ENCODE results near the gene FAM72B. TPM values are rescaled to one million over a fixed set of nuclear protein-coding genes. Genes with fewer than 3 reads are reported as not detected.
A peak's percentile ranks its signal among the peaks of the same experiment; 100 is the strongest.
"Not testable (repeated sequence)": the region's sequence is repeated elsewhere in the genome, so short reads cannot be mapped to it uniquely, and the experiment has no call there.

The FAM72B gene
- total RNA-seq, 1 donor, result 1.4 TPM

DNA sequence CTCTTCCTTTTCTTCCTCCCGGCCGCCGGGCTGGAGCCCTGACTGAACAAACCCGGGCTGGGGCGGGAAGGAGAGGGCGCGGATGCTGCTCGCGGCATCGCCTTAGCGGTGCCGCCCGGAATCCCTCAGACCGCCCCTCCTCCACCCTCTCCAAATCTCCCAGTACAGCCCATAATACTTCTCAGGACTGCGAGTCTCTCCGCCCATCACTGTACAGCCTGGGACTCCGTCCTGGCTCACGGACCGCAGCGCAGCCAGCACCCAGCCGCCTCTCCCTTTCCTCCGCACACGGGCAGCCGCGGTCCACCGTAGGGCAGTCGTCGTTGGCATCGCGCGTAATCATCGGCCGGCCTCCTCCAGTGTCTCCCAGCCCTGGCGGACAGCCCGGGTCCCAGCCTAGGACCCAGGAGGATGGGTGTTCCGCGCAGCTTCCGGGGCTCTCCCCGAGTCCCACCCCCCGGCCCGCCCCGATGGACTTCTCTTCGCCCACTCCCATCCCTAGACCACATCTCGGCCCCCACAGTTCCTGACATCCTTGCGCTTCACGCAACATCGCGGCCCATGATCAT lies 1.1 kb upstream of the FAM72B start:
- not testable (repeated sequence) for H3K9me3 ChIP-seq (ENCODE audit: low read depth, low read length); H3K4me2 ChIP-seq (ENCODE audit: insufficient read depth, low read length); H3K27me3 ChIP-seq (ENCODE audit: insufficient read depth, low read length); H3K79me2 ChIP-seq (ENCODE audit: insufficient read depth, low read length); H3K4me1 ChIP-seq (ENCODE audit: insufficient read depth, low read length); H3K27ac ChIP-seq (ENCODE audit: low read depth, low read length); H4K20me1 ChIP-seq (ENCODE audit: insufficient read depth, low read length); H3K36me3 ChIP-seq (ENCODE audit: insufficient read depth, low read length); DNase-seq (ENCODE audit: insufficient read length, low spot score, missing footprints); H2AFZ ChIP-seq (ENCODE audit: low read length)
- H3K4me3 ChIP-seq (ENCODE audit: insufficient read depth, low read length), result peak overlapping the region; percentile 52

DNA sequence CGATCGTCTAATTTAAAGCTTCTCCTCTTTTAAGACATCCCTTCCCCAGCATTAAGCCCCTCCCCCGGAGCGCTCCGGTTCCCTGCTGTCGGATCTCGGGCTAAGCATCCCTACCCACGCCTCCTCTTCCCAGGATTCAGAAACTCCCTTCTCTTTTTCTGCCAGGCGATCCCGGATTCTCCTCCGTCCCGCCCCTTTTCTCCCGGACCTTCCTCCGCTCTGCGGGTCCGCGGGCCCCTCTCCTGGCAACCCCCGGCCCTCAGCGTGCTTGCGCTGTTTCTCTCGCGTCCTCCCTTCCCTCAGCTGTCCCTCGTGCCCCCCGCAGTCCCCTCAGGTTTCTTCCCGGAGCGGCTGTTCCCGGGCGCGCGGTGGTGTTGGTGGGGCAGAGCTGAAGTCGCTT lies 273 bp downstream of the FAM72B start:
- not testable (repeated sequence) for H3K27me3 ChIP-seq (ENCODE audit: insufficient read depth, low read length); DNase-seq (ENCODE audit: insufficient read length, low spot score, missing footprints); H3K4me1 ChIP-seq (ENCODE audit: insufficient read depth, low read length); H2AFZ ChIP-seq (ENCODE audit: low read length); H3K36me3 ChIP-seq (ENCODE audit: insufficient read depth, low read length); H3K27ac ChIP-seq (ENCODE audit: low read depth, low read length); H3K79me2 ChIP-seq (ENCODE audit: insufficient read depth, low read length); H3K9me3 ChIP-seq (ENCODE audit: low read depth, low read length); H4K20me1 ChIP-seq (ENCODE audit: insufficient read depth, low read length)
- Histone ChIP-seq H3K4me3 (ENCODE audit: insufficient read depth, low read length) (peak overlapping the region; percentile 66), H3K4me2 (ENCODE audit: insufficient read depth, low read length) (peak overlapping the region; percentile 64)

DNA sequence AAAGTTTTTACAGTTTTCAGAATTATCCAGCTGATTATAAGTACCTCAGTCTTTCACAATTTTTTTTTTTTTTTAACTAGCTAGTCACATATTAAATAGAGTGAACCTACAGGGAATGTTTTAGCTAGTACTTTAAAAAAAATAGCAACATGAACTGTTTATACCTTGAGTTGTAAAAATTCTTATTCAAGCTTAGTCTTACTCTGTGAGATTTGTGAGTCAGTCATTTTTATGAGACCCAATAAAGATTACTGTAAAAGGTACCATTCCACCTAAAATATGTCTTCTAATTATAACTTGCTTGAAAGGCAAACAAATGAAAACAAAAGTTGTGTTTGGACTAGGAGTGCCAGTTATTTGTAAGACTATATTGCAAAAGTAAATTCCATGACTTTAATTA lies 5.9 kb downstream of the FAM72B start:
- not testable (repeated sequence) for DNase-seq (ENCODE audit: insufficient read length, low spot score, missing footprints); H3K9me3 ChIP-seq (ENCODE audit: low read depth, low read length); H3K79me2 ChIP-seq (ENCODE audit: insufficient read depth, low read length); H3K4me3 ChIP-seq (ENCODE audit: insufficient read depth, low read length); H4K20me1 ChIP-seq (ENCODE audit: insufficient read depth, low read length); H3K4me1 ChIP-seq (ENCODE audit: insufficient read depth, low read length); H3K27ac ChIP-seq (ENCODE audit: low read depth, low read length); H3K36me3 ChIP-seq (ENCODE audit: insufficient read depth, low read length); H2AFZ ChIP-seq (ENCODE audit: low read length); H3K27me3 ChIP-seq (ENCODE audit: insufficient read depth, low read length); H3K4me2 ChIP-seq (ENCODE audit: insufficient read depth, low read length)

DNA sequence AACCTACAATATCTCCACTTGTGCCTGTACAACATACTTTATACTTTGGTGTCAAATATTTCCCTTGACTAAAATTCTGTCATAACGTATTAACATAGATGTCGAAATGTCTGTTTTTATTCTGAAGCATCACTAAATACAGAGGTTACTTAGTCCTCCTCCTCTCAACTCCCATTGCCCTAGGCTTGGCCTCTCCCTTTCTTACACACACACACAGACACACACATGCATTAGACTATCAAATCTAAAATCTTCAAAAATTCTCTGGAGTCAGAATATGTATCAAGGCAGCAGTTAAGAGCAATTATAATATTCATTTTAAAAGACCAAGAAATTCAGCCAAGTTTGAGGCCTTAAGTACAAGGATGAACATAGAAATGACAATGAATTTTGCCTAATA lies 7.5 kb downstream of the FAM72B start:
- H3K4me2 ChIP-seq (ENCODE audit: insufficient read depth, low read length); H4K20me1 ChIP-seq (ENCODE audit: insufficient read depth, low read length); H3K4me3 ChIP-seq (ENCODE audit: insufficient read depth, low read length); H3K27ac ChIP-seq (ENCODE audit: low read depth, low read length); H3K4me1 ChIP-seq (ENCODE audit: insufficient read depth, low read length); DNase-seq (ENCODE audit: insufficient read length, low spot score, missing footprints); H2AFZ ChIP-seq (ENCODE audit: low read length); H3K79me2 ChIP-seq (ENCODE audit: insufficient read depth, low read length); H3K36me3 ChIP-seq (ENCODE audit: insufficient read depth, low read length); H3K27me3 ChIP-seq (ENCODE audit: insufficient read depth, low read length); H3K9me3 ChIP-seq (ENCODE audit: low read depth, low read length): not testable (repeated sequence)

DNA sequence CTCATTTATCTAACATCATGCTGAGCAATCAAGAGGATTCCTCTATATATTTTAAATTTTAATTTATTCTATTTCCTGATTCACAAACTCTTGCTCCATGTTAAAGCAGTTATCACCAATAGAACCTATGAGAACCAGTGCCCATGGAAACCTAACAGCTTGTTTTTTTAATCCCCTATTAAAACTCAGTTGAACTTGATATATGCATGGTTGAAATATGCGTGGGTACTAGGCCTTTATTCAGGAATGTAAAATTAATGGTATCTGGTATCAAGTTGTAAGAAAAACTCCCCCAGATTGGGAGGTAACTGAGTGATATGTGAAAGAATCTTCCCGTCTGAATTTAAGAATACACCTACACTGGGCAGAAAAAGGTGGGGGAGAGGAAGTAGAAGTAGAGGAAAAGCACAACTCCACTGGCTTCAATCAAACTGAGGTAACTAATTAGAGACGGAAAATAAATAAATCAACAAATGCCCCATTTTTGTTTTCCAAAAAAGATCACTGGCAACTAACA lies 15.9 kb downstream of the FAM72B start:
- H3K4me1 ChIP-seq (ENCODE audit: insufficient read depth, low read length); H2AFZ ChIP-seq (ENCODE audit: low read length); H3K9me3 ChIP-seq (ENCODE audit: low read depth, low read length); H3K79me2 ChIP-seq (ENCODE audit: insufficient read depth, low read length); H3K27ac ChIP-seq (ENCODE audit: low read depth, low read length); H3K36me3 ChIP-seq (ENCODE audit: insufficient read depth, low read length); H3K27me3 ChIP-seq (ENCODE audit: insufficient read depth, low read length); H3K4me3 ChIP-seq (ENCODE audit: insufficient read depth, low read length); H4K20me1 ChIP-seq (ENCODE audit: insufficient read depth, low read length); H3K4me2 ChIP-seq (ENCODE audit: insufficient read depth, low read length); DNase-seq (ENCODE audit: insufficient read length, low spot score, missing footprints): not testable (repeated sequence)

DNA sequence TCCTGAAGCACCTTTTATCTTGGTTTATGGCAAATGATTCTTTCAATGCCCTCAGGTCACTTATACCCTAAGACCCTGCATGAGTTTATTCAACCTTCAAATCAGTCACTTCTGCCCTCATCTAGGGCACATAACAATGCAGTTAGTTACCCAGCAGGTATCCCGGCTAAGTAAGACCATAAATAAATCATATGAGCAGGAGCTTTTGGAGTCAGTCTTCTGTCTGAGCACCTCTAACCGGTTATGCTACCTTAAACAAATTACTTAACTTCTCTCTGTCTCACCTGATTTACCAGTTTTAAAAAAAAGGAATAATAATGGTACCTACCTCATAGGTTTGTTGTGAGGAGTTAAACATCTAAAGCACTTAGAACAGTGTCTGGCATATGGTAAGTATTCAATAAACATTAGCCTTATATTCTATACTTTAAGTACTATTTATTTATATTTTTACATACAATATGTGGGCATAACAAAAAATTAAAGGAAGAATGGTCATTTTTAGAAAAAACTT lies 16.9 kb downstream of the FAM72B start:
- H4K20me1 ChIP-seq (ENCODE audit: insufficient read depth, low read length); H2AFZ ChIP-seq (ENCODE audit: low read length); H3K4me3 ChIP-seq (ENCODE audit: insufficient read depth, low read length); DNase-seq (ENCODE audit: insufficient read length, low spot score, missing footprints); H3K4me2 ChIP-seq (ENCODE audit: insufficient read depth, low read length); H3K9me3 ChIP-seq (ENCODE audit: low read depth, low read length); H3K27ac ChIP-seq (ENCODE audit: low read depth, low read length); H3K27me3 ChIP-seq (ENCODE audit: insufficient read depth, low read length); H3K79me2 ChIP-seq (ENCODE audit: insufficient read depth, low read length); H3K36me3 ChIP-seq (ENCODE audit: insufficient read depth, low read length); H3K4me1 ChIP-seq (ENCODE audit: insufficient read depth, low read length): not testable (repeated sequence)

DNA sequence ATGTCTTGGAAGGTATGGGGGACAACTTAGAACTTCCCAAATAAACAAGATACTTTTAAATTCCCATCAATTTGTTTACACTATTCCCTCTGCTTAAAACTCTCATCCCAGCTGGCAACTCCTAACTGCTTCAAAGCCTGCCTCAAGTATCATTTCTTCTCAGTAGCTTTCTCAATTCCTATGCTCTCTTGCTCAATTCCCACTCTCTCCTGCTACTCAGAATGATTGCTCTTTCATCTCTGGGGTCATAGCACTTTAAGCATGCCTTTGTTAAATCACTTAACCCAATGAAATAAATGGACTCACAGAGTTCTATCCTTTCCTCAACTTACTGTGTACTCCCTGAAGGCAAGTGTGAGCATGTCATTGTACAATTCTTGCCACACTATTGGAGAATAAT lies 18.8 kb downstream of the FAM72B start:
- H3K4me2 ChIP-seq (ENCODE audit: insufficient read depth, low read length); H3K36me3 ChIP-seq (ENCODE audit: insufficient read depth, low read length); H3K4me1 ChIP-seq (ENCODE audit: insufficient read depth, low read length); DNase-seq (ENCODE audit: insufficient read length, low spot score, missing footprints); H3K79me2 ChIP-seq (ENCODE audit: insufficient read depth, low read length); H4K20me1 ChIP-seq (ENCODE audit: insufficient read depth, low read length); H3K27me3 ChIP-seq (ENCODE audit: insufficient read depth, low read length); H3K4me3 ChIP-seq (ENCODE audit: insufficient read depth, low read length); H2AFZ ChIP-seq (ENCODE audit: low read length); H3K27ac ChIP-seq (ENCODE audit: low read depth, low read length); H3K9me3 ChIP-seq (ENCODE audit: low read depth, low read length): not testable (repeated sequence)

DNA sequence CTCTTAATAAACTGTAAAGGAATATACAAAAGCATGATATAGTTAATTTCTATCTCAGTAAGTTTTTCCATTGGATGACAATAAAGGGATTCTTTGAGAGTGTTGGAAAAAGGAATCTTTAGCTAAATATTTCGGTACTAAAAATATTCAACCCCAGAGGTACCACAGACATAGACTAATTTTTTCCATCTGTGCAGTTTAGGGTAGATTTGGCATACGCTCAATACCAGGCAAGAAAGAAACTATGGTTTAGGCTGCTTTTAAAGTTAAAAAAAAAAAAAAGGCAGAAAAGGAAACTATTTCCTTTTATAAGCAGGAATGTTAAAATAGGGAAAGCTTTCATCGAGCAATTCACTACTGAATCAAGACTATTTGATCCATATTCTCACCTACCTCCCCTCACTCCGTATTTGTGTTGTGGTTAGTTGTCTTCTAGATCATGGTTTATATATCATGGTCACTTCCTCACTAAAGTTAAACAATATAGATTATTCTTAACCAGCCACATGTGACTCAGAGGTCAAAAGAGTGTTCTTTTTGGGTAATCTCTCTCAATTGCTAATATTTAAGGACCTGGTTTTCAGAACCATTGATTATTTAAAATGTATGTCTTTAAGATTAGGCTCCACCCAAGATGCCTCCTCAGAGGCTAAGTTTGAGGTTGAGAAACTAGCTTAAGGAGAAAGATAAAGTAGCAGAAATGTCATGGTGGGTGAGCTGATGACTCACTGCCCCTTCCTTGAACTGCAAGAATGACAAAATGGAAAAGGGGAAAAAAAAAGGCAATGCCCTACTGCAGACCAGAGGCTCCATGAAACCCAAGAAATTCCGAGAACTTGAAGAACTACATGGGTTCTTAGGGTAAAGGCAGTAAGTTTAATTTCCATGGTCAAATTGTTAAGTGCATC lies 20.0 kb downstream of the FAM72B start:
- H3K79me2 ChIP-seq (ENCODE audit: insufficient read depth, low read length); H3K27ac ChIP-seq (ENCODE audit: low read depth, low read length); H4K20me1 ChIP-seq (ENCODE audit: insufficient read depth, low read length); H3K27me3 ChIP-seq (ENCODE audit: insufficient read depth, low read length); H3K9me3 ChIP-seq (ENCODE audit: low read depth, low read length); H3K4me3 ChIP-seq (ENCODE audit: insufficient read depth, low read length); H3K4me2 ChIP-seq (ENCODE audit: insufficient read depth, low read length); DNase-seq (ENCODE audit: insufficient read length, low spot score, missing footprints); H2AFZ ChIP-seq (ENCODE audit: low read length); H3K4me1 ChIP-seq (ENCODE audit: insufficient read depth, low read length); H3K36me3 ChIP-seq (ENCODE audit: insufficient read depth, low read length): not testable (repeated sequence)

All from osteoblast (primary cell).